DOHH2 (cell line): Measurements from ENCODE around the gene TRIM41.

Experiments
- H3F3A ChIP-seq: fragments of 200-600 bp; sonication (generic), shearing (Covaris generic); 2 replicates; pipeline ENCODE4 v1.6.0; 2016; ENCODE audit warnings: antibody characterized with exemption, mild to moderate bottlenecking; ENCODE audit not compliant: control insufficient read depth, insufficient read depth
- H3K27ac ChIP-seq: fragments of 200-600 bp; sonication (generic); 2 replicates; pipeline ENCODE4 v1.5.1; 2014; ENCODE audit warnings: low read depth, mild to moderate bottlenecking, low read length, moderate library complexity
- H3K27me3 ChIP-seq: fragments of 200-600 bp; sonication (generic); 2 replicates; pipeline ENCODE4 v1.6.1; 2014; ENCODE audit warnings: mild to moderate bottlenecking, low read length, mixed read lengths; ENCODE audit not compliant: control insufficient read depth
- H3K36me3 ChIP-seq: fragments of 200-600 bp; sonication (generic); 2 replicates; pipeline ENCODE4 v1.6.1; 2014; ENCODE audit warnings: mild to moderate bottlenecking, low read length, moderate library complexity, mixed read lengths; ENCODE audit not compliant: control insufficient read depth
- H3K4me1 ChIP-seq: fragments of 200-600 bp; sonication (generic); 2 replicates; pipeline ENCODE4 v1.6.1; 2014; ENCODE audit warnings: mild to moderate bottlenecking, low read length, mixed read lengths; ENCODE audit not compliant: control insufficient read depth
- H3K4me2 ChIP-seq: fragments of 200-600 bp; sonication (generic); 2 replicates; pipeline ENCODE4 v1.6.0; 2014; ENCODE audit warnings: mild to moderate bottlenecking, low read length, moderate library complexity
- H3K4me3 ChIP-seq: fragments of 200-600 bp; sonication (generic); 2 replicates; pipeline ENCODE4 v1.5.1; 2014; ENCODE audit warnings: mild to moderate bottlenecking, low read length, mixed read lengths
- H3K79me2 ChIP-seq: fragments of 200-600 bp; sonication (generic); 2 replicates; pipeline ENCODE4 v1.6.1; 2014; ENCODE audit warnings: mild to moderate bottlenecking, low read length, mixed read lengths; ENCODE audit not compliant: control insufficient read depth
- H3K9me2 ChIP-seq: fragments of 200-600 bp; sonication (generic); replicated peaks from 2 replicates; pipeline ENCODE4 v1.6.1; 2014; ENCODE audit warnings: mild to moderate bottlenecking, low read length, mixed read lengths; ENCODE audit not compliant: control insufficient read depth
- H3K9me3 ChIP-seq: fragments of 200-600 bp; sonication (generic); 2 replicates; pipeline ENCODE4 v1.6.1; 2014; ENCODE audit warnings: antibody characterized with exemption, low read length, mixed read lengths; ENCODE audit not compliant: control insufficient read depth, insufficient read depth
- H4K20me1 ChIP-seq: fragments of 200-600 bp; sonication (generic); 2 replicates; pipeline ENCODE4 v1.6.0; 2014; ENCODE audit warnings: low read depth, mild to moderate bottlenecking, antibody characterized with exemption, low read length, moderate library complexity; ENCODE audit not compliant: control insufficient read depth, insufficient read depth
- CTCF ChIP-seq: fragments of 200-600 bp; sonication (generic); IDR thresholded peaks from one replicate; pipeline ENCODE4 v1.5.1; 2014; ENCODE audit warnings: antibody characterized with exemption, mild to moderate bottlenecking, low read depth, low read length; ENCODE audit not compliant: poor library complexity, severe bottlenecking
- EZH2phosphoT487 ChIP-seq: fragments of 200-600 bp; sonication (generic); IDR thresholded peaks from 2 replicates; pipeline ENCODE4 v1.6.1; 2017; ENCODE audit warnings: borderline replicate concordance, mild to moderate bottlenecking, antibody characterized with exemption, low read length, moderate library complexity, mixed read lengths

The TRIM41 gene

DNA sequence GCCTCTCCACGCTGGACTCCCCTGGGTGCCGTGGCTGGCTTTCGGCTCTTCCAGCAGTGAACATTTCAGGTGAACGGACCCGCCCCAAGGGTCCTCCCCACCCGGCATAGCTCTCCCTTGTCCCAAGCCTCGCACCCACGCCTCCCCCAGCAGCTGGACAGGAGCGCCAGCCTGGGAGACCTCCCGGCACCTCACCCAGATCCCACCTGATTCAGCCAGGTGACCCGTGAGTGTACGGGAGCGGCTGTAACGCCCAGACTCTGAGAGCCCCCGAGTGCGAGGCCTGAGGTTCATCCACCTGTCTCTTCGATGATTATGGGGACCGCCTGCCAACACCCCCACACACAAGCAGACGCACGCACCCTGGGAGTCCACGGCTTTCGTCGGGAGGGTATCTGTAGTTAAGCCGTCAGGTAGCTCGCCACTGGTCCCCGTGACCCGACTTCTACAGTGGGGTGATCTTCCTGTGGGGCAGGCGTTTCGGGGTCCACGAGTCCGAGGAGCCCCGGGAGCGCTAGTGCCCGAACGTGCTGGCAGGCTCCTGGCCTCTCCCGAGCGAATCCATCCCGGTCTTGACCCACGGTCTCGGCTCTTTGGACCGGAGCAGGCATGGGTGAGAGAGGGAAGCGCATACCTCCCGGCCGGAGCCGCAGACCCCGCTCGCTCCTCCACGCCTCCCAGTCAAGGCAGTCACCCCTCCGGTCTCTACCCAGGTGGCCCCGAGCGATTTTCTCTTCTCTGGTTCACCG lies 32.9 kb upstream of the TRIM41 start:
- Histone ChIP-seq H3K9me3 (no peaks in the 10 kb centered on the region), H3K79me2 (peaks cover 9% of the 10 kb centered on the region), H3K27ac (peak overlapping the region; percentile 80), H3K4me1 (peaks cover 38% of the 10 kb centered on the region), H3F3A (peaks cover 25% of the 10 kb centered on the region), H3K36me3 (no peaks in the 10 kb centered on the region), H3K4me2 (peak overlapping the region; percentile 98), H3K27me3 (no peaks in the 10 kb centered on the region), H3K9me2 (no peaks in the 10 kb centered on the region), H4K20me1 (no peaks in the 10 kb centered on the region), H3K4me3 (peak overlapping the region; percentile 94)
- TF ChIP-seq EZH2phosphoT487 (no peak), CTCF (no peak)

- Histone ChIP-seq H3K9me3 (no peaks in the 10 kb centered on the region), H3K4me2 (peak overlapping the region; percentile 98), H3K36me3 (no peaks in the 10 kb centered on the region), H3K79me2 (peaks cover 9% of the 10 kb centered on the region), H3K4me1 (peaks cover 31% of the 10 kb centered on the region), H3K4me3 (peak overlapping the region; percentile 94), H3K27ac (peak overlapping the region; percentile 80), H3F3A (peaks cover 25% of the 10 kb centered on the region), H3K9me2 (no peaks in the 10 kb centered on the region), H4K20me1 (no peaks in the 10 kb centered on the region), H3K27me3 (no peaks in the 10 kb centered on the region)
- TF ChIP-seq CTCF (peak; percentile 67), EZH2phosphoT487 (no peak)
These were observed 32.2 kb upstream of the TRIM41 start for GRCh38 chr5:181190711-181191525.

- Histone ChIP-seq H3K4me1 (peaks cover 24% of the 10 kb centered on the region), H3F3A (peaks cover 17% of the 10 kb centered on the region), H3K9me2 (no peaks in the 10 kb centered on the region), H3K36me3 (no peaks in the 10 kb centered on the region), H4K20me1 (no peaks in the 10 kb centered on the region), H3K79me2 (peaks cover 9% of the 10 kb centered on the region), H3K4me3 (peak overlapping the region; percentile 94), H3K4me2 (peak overlapping the region; percentile 98), H3K27ac (peak overlapping the region; percentile 80), H3K9me3 (no peaks in the 10 kb centered on the region), H3K27me3 (no peaks in the 10 kb centered on the region)
- TF ChIP-seq CTCF (no peak), EZH2phosphoT487 (no peak)
These were observed 31.4 kb upstream of the TRIM41 start for GRCh38 chr5:181191526-181192336.
